Dermis microvascular lymphatic vessel endothelial cell (primary cell): ENCODE data around the gene FAM210B. TPM values are rescaled to one million over a fixed set of nuclear protein-coding genes. Genes with fewer than 3 reads are reported as not detected.
A peak's percentile ranks its signal among the peaks of the same experiment; 100 is the strongest.
"Not testable (repeated sequence)": the region's sequence is repeated elsewhere in the genome, so short reads cannot be mapped to it uniquely, and the experiment has no call there.

Source experiments
- DNase-seq, 2 donors: peaks; one replicate each; pipeline versions ENCODE4 v3.0.0 to v3.0.0-alpha.2; 2010; ENCODE audit warnings: low read depth in 2 of 2
- total RNA-seq: library from RNA; depleted of rRNA; stranded (reverse); fragments of >200 nt; gene quantifications from 2 replicates; pipeline ENCODE4 v1.2.1, GENCODE V29; 2014

Gene FAM210B
- total RNA-seq, 1 donor from 2014 or later: 24.1 TPM

DNA sequence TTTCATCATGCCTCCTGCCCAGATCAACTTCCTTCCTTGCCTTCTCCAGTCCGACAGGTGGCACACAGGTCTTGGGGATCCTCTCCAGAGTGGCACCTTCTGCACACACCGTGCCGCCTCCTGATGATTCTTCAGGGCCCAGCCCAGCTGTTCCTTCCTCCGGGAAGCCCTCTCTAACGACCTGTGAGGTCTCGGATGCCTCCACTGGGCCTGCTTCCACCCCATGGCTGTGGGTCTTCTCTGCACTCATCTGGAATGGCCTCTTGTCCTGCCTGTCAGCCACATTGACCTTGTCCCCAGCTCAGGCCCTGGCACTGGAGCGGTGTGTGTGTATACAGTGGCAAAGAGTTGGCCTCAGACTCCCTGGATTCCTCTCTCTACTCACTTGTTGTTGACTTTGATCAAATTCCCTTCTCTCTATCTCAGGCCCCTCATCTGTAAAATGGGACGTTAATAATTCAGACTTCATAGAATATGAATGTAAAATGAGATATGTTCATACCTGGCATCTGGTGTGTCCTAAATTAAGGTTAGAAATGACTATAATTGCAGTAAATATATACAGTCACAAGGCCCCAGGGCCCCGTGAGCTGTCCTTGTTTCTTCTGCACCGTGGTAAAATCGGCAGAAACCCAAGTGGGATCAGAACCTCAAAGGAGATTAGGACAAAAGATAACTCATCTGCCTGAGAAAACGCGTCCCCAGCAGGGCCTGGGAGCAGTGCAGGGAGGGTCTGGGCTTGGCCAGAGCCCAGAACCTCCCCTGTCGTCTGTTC lies 1.5 kb downstream of the FAM210B start:
- no peak for DNase-seq

DNA sequence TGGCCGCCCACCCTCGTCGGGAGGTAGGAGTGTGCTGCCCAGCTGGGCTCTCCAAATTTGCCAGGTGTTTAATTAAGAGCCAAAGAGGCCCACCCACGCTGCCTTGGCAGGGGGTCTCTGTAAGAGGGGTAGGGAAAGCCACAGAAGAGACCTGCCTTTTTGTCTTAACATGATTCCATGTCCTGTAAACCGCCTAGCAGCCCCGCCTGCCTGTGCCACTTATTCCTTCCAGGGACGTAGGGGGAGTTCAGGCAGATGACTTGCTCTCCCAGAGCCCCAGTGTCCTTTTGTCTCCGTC lies 2.1 kb downstream of the FAM210B start:
- no peak for DNase-seq

DNA sequence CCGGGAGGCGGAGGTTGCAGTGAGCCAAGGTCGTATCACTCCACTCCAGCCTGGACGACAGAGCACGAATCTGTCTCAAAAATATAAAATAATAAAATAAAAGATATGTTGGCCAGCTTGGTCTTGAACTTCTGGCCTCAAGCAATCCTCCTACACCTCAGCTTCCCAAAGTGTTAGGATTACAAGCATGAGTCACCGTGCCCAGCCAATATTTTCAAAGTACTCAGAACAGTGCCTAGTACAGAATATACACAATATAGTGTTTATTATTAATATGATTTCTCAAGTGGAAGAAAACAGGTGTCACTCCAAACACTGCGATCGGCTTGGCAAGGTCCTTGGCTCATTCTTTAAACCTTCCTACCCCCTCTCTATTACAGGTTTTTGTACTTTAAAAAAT lies 3.1 kb downstream of the FAM210B start:
- DNase-seq: no peak

DNA sequence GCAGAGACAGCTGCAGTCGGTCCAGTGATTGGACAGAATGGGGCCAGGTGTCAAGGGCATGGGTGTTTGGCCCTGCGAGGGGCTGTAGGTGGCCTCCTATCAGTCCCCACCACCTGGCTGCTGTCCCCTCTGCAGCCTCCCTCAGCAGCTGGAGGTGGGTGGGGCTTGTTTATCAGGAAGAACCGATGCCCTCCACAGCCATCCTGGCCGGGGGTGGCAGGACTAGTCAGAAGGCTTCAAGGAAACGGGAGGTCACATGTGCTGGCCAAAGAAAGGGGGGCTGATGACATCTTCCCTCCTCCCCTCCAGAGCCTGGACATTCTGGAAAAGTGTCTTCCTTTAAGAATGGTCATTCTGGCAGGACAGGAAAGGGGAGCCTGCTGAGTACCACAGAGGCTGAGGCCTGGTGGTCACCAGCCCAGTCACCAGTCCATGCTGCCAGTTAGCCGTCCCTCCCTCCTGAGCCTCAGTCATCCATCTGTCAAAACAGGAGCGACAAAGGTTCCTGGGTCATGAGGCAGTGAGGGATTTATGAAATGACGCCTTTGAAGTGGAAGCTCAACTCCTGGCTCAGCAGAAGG lies 4.1 kb downstream of the FAM210B start:
- DNase-seq: peak; percentile 55 to 62

GRCh38 chr20:56363491-56363890 lies 4.7 kb downstream of the FAM210B start:
- DNase-seq: no peak

DNA sequence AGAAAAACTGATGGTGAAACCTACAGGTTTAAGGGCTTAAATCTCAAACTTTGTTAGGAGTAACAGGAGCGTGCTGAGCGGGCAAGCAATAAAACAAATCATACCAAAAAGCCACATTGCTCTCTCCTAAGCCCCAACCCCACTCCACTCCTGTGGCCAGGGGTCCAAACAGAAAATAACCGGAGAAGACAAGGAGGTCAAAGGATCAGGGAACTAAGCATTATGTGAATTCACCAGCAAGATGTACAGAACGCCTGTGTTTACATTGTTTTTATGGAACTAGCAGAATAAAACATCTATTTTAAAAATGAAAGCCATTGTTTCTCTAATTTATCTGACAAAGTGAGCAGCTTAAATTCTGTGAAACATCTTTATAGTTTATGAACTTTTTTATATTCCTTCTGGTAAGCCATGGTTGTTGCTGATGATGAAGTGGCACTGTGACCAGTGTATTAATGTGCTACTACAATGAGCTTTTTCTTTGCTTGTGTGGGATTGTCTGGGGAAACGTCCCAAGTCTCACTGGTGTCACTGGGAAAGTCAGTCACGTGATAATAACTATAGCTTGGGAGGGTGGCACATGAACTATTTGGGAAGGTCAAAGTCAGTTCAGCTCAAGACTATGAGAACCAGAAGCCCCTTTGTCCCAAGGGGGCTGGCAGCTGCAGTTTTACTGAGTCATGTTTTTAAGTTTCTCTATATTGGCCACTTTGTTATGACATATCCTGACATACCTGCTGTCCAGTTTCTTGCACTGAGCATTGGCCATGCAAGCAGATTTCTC lies 9.8 kb downstream of the FAM210B start:
- no peak for DNase-seq

DNA sequence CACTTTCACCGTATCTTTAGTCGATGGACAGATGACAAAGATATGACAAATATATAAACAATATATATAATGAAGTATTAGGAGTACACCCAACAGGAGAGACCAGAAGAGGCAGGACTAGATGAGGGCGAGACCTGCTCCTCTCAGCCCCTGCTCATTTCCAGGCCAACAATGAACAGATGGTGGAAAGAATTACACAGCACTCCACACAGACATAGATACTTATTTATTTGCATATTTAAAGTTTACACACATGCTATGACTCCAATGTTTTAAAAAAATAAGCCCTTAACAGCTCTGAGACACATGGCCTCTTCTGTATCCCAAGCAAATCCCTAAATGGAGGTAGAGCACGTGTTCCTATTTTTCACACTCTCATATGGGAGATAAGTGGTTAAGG lies 10.4 kb downstream of the FAM210B start:
- no peak for DNase-seq

- no peak for DNase-seq
Observed at GRCh38 chr20:56371977-56372376, 13.2 kb downstream of the FAM210B start.

- DNase-seq: no peak
Observed at GRCh38 chr20:56372850-56373249, 14.1 kb downstream of the FAM210B start.

- DNase-seq: peak in 1 of 2 donors; percentile 4
Observed at GRCh38 chr20:56373942-56374341, 15.2 kb downstream of the FAM210B start.

DNA sequence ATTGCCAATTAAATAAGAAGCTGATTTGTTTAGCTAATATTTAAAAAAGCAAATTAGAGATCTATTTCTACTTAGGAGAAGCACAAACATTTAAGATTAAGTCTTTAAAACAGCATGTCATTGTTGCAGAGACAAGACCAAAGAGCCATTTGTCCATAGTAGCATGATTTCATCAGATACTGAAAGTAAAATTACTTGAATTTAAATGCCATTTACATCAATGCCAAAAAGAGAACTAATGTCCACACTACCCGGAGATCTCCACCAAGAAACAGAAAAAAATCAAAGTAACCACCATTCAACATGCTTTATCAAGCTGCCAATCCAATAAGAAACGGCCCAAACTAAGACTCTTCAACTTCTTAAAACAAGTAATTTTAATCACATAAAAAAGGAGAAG lies 17.6 kb downstream of the FAM210B start:
- DNase-seq: no peak

GRCh38 chr20:56378386-56378785 lies 19.6 kb downstream of the FAM210B start:
- no peak for DNase-seq

- DNase-seq: peak in 1 of 2 donors; percentile 40
Observed at GRCh38 chr20:56380375-56380774, 21.6 kb downstream of the FAM210B start.

DNA sequence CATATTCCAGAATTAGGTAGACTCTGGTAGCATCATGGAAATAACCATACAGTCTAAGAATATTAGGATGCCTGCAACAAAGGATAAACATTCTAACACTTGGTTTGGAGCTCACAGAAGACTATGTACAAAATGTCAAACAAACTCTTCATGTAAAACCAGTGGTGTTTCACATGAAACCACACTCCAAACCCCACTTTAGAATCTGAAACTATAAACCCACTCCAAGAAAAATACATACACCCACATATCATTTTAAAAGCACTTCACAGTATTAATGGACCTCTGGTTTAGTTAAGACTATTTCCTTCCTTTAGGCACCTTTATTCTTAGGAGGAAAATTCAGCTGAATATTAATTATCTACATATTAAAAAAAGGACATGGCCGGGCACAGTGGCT lies 22.7 kb downstream of the FAM210B start:
- no peak for DNase-seq

DNA sequence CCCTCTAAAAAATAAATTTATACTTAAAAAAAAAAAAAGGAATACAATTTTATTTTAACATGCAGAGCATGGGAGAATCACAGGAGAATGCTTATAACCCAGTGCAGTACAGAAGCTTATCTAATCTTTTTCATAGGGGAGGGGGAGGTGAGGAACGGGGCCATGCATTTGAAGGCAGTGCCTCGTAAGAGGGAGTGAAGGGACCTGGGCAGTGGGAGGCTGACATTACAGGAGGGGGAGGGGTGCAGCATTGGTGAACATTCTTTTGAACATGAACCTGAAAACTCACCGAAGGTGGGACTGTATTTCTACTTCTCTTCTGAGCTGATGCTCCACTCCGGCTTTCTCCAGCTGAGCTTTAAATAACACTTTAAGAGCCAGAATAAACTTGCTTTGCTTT lies 23.9 kb downstream of the FAM210B start:
- DNase-seq: no peak

DNA sequence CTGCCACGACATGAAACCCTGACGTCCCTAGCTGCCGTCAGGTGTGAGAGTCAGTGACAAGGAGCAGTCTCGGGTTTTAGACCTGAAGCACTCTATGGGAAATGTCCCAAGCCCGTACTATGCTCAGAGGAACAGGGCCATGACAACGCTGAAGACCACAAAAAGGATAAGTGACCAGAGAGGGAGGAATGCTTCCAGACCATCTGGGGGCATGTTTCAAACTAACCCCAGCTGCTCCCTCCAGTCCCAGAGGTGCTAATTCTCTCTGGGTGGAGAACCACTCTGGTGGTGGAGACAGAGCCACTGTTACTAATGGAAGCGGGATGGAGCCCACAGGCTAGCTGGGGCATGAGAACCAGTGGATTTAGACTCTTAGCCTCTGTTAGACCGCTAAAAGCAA lies 24.6 kb downstream of the FAM210B start:
- DNase-seq: no peak

DNA sequence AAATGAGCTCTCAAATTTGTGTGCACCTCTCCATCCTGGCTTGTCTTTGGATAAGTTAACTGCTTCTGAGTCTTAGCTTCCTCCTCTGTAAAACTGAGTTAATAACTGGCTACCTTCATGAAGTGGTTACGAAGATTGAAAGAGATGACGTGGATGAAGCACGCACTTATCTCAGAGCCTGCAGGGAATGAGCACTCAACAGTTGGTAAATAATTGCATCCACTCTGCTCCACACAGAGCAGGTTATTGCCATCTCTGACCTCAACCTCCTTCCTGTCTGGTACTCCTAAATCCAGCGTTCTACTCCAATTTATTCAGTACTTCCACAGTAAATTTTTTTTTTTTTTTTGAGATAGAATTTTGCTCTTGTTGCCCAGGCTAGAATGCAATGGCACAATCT lies 26.4 kb downstream of the FAM210B start:
- DNase-seq: no peak

DNA sequence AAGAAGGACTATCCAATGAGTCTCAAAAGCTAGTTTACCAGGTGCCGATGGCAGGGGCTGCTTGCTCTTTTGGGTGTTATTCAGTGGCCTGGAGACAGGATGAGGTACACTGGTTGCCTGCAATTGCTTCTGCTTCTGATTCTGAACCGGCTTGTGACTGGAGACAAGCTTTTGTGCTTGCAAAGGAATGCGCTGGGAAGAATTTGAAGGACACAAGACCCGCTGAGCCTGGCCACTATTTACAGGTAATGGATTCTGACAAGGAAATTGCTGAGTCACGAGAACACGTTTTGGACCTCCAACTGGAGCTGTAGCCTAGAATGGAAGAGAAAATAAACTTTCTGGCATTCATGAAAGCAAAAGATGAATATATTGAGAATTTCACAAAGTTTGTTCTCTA lies 27.4 kb downstream of the FAM210B start:
- DNase-seq: no peak

DNA sequence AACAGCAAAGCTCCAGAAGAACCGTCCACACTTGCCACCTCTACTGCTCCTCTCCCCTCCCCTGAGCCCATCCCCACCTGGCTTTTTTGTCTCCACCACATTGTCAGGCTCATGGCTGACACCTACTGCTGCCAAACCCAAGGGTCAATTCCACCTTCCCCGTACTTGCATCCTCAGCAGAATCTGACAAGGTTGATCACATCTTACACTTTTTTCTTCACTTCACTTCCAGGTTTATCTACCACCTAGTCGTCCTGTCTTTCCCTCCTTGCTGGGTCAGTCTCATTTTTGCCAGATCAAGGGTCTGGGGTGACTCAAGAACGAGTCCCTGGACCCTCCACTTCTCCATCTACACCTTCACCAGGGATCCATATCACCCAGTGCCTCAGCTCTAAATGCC lies 30.1 kb downstream of the FAM210B start:
- no peak for DNase-seq

- no peak for DNase-seq
Observed at GRCh38 chr20:56389807-56390206, 31.0 kb downstream of the FAM210B start.

DNA sequence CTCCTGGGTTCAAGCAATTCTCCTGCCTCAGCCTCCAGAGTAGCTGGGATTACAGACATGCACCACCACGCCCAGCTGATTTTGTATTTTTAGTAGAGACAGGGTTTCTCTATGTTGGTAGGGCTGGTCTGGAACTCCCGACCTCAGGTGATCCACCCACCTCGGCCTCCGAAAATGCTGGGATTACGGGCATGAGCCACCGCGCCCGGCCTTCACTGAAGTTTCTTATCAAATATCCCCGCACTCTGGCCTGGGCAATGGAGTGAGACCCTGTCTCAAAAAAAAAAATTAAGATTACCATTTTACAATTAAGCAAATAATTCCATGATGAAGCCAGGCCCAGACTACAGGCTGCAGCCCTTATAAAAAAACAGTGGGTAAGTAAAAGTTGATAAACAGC lies 31.6 kb downstream of the FAM210B start:
- DNase-seq: not testable (repeated sequence)

DNA sequence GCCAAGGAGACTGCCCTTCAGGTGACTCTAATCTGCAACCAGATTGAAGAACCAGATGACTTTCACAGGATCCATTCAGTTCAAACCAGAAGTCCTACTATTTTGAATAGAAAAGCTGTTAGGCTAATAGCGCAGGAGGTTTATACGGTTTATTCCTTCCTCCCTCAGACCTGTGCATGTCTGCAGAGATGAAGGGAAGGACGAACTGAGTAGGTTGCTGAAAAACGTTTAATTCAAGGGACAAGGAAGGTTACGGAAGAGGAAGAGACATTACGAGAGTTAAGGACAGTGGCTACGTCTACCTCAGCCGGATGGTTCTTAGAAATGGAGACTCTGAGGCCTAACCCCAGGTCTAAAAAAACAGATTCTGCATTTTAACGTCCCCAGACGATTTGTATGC lies 32.3 kb downstream of the FAM210B start:
- no peak for DNase-seq

GRCh38 chr20:56391596-56392131 lies 32.9 kb downstream of the FAM210B start:
- peak in 1 of 2 donors; percentile 22 for DNase-seq
